Keratinocyte (primary cell): ENCODE data around the gene MGAT5B. TPM values are rescaled to one million over a fixed set of nuclear protein-coding genes. Genes with fewer than 3 reads are reported as not detected.

Experiments
- DNase-seq: peaks from one replicate; pipeline ENCODE4 v3.0.0-alpha.2; 2011; ENCODE audit warnings: low read depth, missing footprints, low spot score
- FAIRE-seq: peaks from 2 replicates; lab custom pipeline; 2011; peaks lifted over from hg19 to GRCh38; lab: Jason Lieb, UNC
- H2AFZ ChIP-seq: 2 replicates; pipeline ENCODE4 v1.6.0; 2012; ENCODE audit warnings: low read length, control low read depth, inconsistent platforms; ENCODE audit not compliant: control insufficient read depth
- H3K27ac ChIP-seq: 2 replicates; pipeline ENCODE4 v1.5.1; 2011; ENCODE audit warnings: low read length; ENCODE audit not compliant: control insufficient read depth, insufficient read depth
- H3K27me3 ChIP-seq: 3 replicates; pipeline ENCODE4 v1.6.0; 2011; ENCODE audit warnings: low read length; ENCODE audit not compliant: control insufficient read depth, insufficient read depth; ENCODE audit errors: extremely low read depth
- H3K36me3 ChIP-seq, 2 experiments: 2 replicates in 1 of 2; 3 replicates in 1 of 2; pipeline ENCODE4 v1.5.1; 2011; ENCODE audit warnings: low read length in 2 of 2, mild to moderate bottlenecking in 1 of 2; ENCODE audit not compliant: control insufficient read depth in 2 of 2, insufficient read depth in 2 of 2; ENCODE audit errors: extremely low read depth in 1 of 2
- H3K4me1 ChIP-seq: 3 replicates; pipeline ENCODE4 v1.5.1; 2011; ENCODE audit warnings: low read length; ENCODE audit not compliant: control insufficient read depth, insufficient read depth; ENCODE audit errors: extremely low read depth
- H3K4me2 ChIP-seq: 3 replicates; pipeline ENCODE4 v1.6.0; 2011; ENCODE audit warnings: low read depth, low read length; ENCODE audit not compliant: control insufficient read depth, insufficient read depth; ENCODE audit errors: extremely low read depth
- H3K4me3 ChIP-seq, 3 experiments: fragments of 200-600 bp in 1 of 3; sonication (generic) in 1 of 3; 2 replicates in 2 of 3; 3 replicates in 1 of 3; pipeline ENCODE4 v1.5.1; 2011 to 2016; ENCODE audit warnings: low read length in 3 of 3, mild to moderate bottlenecking in 3 of 3, control low read depth in 2 of 3, inconsistent platforms in 1 of 3, low read depth in 1 of 3, mixed read lengths in 1 of 3, mixed run types in 1 of 3, moderate library complexity in 1 of 3; ENCODE audit not compliant: control insufficient read depth in 2 of 3, insufficient read depth in 2 of 3; ENCODE audit errors: extremely low read depth in 1 of 3
- H3K79me2 ChIP-seq: 2 replicates; pipeline ENCODE4 v1.6.0; 2012; ENCODE audit warnings: low read length; ENCODE audit not compliant: control insufficient read depth, insufficient read depth
- H3K9ac ChIP-seq: 3 replicates; pipeline ENCODE4 v1.6.0; 2011; ENCODE audit warnings: low read length; ENCODE audit not compliant: control insufficient read depth, insufficient read depth; ENCODE audit errors: extremely low read depth
- H3K9me1 ChIP-seq: 3 replicates; pipeline ENCODE4 v1.6.0; 2011; ENCODE audit warnings: low read length; ENCODE audit not compliant: control insufficient read depth, insufficient read depth; ENCODE audit errors: extremely low read depth
- H3K9me3 ChIP-seq: 2 replicates; pipeline ENCODE4 v1.5.1; 2012; ENCODE audit warnings: low read depth, low read length; ENCODE audit not compliant: control insufficient read depth
- H4K20me1 ChIP-seq: 3 replicates; pipeline ENCODE4 v1.6.0; 2011; ENCODE audit warnings: low read length; ENCODE audit not compliant: control insufficient read depth, insufficient read depth; ENCODE audit errors: extremely low read depth
- EZH2 ChIP-seq: IDR thresholded peaks from one replicate; pipeline ENCODE4 v1.6.1; 2012; ENCODE audit warnings: inconsistent platforms, mild to moderate bottlenecking, low read length, moderate library complexity
- dilution Hi-C: fragments of 300-500 bp; cut with MboI; formaldehyde crosslinking; loops from one replicate; pipeline ENCODE4 v1.7.0; 2020; ENCODE audit warnings: low sequenced_read_pairs; ENCODE audit not compliant: extremely low pct_ligation_motif_present
- polyA plus RNA-seq, 5 experiments: library from polyadenylated mRNA; depleted of rRNA in 3 of 5; stranded (reverse) in 3 of 5; stranded (forward) in 1 of 5; unstranded in 1 of 5; fragments of >200 nt; gene quantifications; 1 replicate in 1 of 5; 2 replicates in 3 of 5; 3 replicates in 1 of 5; pipeline versions ENCODE4 v1.2.1 to v1.2.3, GENCODE V29; 2011 to 2012; ENCODE audit warnings: missing spikeins in 2 of 5, low read depth in 1 of 5, low replicate concordance in 1 of 5
- TF ChIP-seq, protein P1 (sequence below), 3 experiments: IDR thresholded peaks in 1 of 3; conservative IDR thresholded peaks in 1 of 3; optimal IDR thresholded peaks in 1 of 3; 2 replicates in 2 of 3; 3 replicates in 1 of 3; pipeline versions ENCODE3 to v1.5.1; 2011; ENCODE audit warnings: low read length in 3 of 3, mild to moderate bottlenecking in 3 of 3, moderate library complexity in 2 of 3, control low read depth in 1 of 3, inconsistent platforms in 1 of 3; ENCODE audit not compliant: insufficient read depth in 2 of 3; ENCODE audit errors: extremely low read depth in 1 of 3

Gene MGAT5B
- polyA plus RNA-seq, 1 donor (not counting 4 experiments of a cell fraction or from before 2014, with no cell fraction given): 0.29 TPM

DNA sequence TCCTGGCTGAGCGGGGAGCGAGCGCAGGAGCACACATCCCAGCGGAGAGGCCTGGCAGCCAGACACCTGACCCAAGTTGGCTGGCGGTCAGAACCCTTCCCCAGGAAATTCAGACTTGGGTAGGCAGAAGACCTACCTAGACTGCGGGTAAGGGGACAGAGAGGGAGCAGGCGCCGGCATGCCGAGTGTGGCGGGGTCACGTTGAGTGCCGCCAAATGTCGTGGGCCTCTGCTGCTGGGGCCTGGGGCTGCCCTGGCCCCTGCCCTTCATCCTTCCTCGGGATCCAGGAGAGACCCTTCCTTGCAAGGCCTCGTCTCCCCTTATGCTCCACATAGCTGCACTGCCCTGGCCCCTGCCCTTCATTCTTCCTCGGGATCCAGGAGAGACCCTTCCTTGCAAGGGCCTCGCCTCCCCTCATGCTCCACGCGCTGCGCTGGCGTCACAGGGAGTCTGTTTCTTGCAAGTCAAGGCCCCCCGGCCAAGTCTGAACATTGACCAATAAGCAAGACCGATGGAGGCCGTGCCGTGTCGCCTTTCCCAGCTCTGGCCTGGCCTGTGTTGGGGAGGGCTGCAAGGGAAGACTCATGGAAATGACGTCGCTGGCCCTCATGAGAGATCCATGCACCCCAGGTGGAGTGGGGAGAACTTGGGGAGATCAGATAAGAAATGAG lies 47.8 kb downstream of the MGAT5B start:
- no peaks in the 10 kb centered on the region for H3K9me1 ChIP-seq
- no peaks in the 10 kb centered on the region for H3K9me3 ChIP-seq
- no peaks in the 10 kb centered on the region for H3K4me1 ChIP-seq
- no peak overlapping the region for H2AFZ ChIP-seq
- no peak overlapping the region for H3K9ac ChIP-seq
- no peak for TF ChIP-seq EZH2
- TF ChIP-seq, protein P1, sequence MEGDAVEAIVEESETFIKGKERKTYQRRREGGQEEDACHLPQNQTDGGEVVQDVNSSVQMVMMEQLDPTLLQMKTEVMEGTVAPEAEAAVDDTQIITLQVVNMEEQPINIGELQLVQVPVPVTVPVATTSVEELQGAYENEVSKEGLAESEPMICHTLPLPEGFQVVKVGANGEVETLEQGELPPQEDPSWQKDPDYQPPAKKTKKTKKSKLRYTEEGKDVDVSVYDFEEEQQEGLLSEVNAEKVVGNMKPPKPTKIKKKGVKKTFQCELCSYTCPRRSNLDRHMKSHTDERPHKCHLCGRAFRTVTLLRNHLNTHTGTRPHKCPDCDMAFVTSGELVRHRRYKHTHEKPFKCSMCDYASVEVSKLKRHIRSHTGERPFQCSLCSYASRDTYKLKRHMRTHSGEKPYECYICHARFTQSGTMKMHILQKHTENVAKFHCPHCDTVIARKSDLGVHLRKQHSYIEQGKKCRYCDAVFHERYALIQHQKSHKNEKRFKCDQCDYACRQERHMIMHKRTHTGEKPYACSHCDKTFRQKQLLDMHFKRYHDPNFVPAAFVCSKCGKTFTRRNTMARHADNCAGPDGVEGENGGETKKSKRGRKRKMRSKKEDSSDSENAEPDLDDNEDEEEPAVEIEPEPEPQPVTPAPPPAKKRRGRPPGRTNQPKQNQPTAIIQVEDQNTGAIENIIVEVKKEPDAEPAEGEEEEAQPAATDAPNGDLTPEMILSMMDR (optimal IDR thresholded peaks at IDR 0.05 in 1 of 3, IDR thresholded peaks at IDR 0.05 in 1 of 3, conservative IDR thresholded peaks at IDR 0.05 in 1 of 3; ENCODE audit: extremely low read depth in 1 of 3, insufficient read depth in 2 of 3, low read length in 3 of 3): no peak
- H3K27ac ChIP-seq: no peak overlapping the region
- no peaks in the 10 kb centered on the region for H3K36me3 ChIP-seq
- DNase-seq (no peak), FAIRE-seq (no peak)
- no peaks in the 10 kb centered on the region for H4K20me1 ChIP-seq
- no peak overlapping the region for H3K4me3 ChIP-seq
- no peaks in the 10 kb centered on the region for H3K79me2 ChIP-seq
- dilution Hi-C loops: no loop called here
- peaks cover 31% of the 10 kb centered on the region for H3K27me3 ChIP-seq
- H3K4me2 ChIP-seq: no peak overlapping the region

DNA sequence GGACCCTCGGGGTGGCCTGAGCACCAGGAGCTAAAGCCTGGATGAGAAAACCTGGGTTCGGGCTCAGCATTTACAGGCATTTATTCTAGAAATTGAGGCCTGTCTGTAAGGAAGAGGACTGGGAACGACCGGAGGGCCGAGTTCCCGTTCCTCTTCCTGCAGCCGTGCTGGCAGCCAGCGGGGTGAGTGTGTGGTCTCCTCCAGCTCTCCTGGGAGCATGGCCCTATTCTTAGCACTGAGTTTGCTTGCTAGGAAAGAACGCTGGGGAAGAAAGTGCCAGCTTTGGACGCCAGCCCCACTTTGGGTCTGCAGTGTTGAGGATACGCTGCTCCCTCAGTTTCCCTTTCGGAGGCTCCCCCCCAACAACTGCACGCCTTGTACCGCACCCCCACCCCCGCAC lies 49.6 kb downstream of the MGAT5B start:
- DNase-seq (no peak), FAIRE-seq (no peak)
- H3K36me3 ChIP-seq: no peaks in the 10 kb centered on the region
- H3K27me3 ChIP-seq: peaks cover 42% of the 10 kb centered on the region
- dilution Hi-C loops: no loop called here
- H3K4me1 ChIP-seq: no peaks in the 10 kb centered on the region
- H3K9ac ChIP-seq: no peak overlapping the region
- no peak overlapping the region for H3K4me3 ChIP-seq
- H2AFZ ChIP-seq: no peak overlapping the region
- H3K4me2 ChIP-seq: no peak overlapping the region
- no peak overlapping the region for H3K27ac ChIP-seq
- H4K20me1 ChIP-seq: no peaks in the 10 kb centered on the region
- H3K9me3 ChIP-seq: no peaks in the 10 kb centered on the region
- no peaks in the 10 kb centered on the region for H3K9me1 ChIP-seq
- H3K79me2 ChIP-seq: no peaks in the 10 kb centered on the region
- TF ChIP-seq, protein P1 (optimal IDR thresholded peaks at IDR 0.05 in 1 of 3, IDR thresholded peaks at IDR 0.05 in 1 of 3, conservative IDR thresholded peaks at IDR 0.05 in 1 of 3; ENCODE audit: extremely low read depth in 1 of 3, insufficient read depth in 2 of 3, low read length in 3 of 3): no peak
- no peak for TF ChIP-seq EZH2
